GM12878 (cell line): ENCODE results near the gene SPAM1. TPM values are rescaled to one million over a fixed set of nuclear protein-coding genes. Genes with fewer than 3 reads are reported as not detected.
A peak's percentile ranks its signal among the peaks of the same experiment; 100 is the strongest.

ENCODE experiments used
- ATAC-seq: fragments of 200-7000 bp; cut with Tn5 transposase; 3 replicates; pipeline ENCODE4 v1.9.1; 2020; ENCODE audit warnings: mild to moderate bottlenecking, moderate library complexity
- BruUV-seq: library from RNA; stranded (reverse); fragments of 400-500 nt; replicated peaks from 2 replicates; lab custom pipeline; 2021; lab: Mats Ljungman, UMichigan
- CTCF ChIA-PET: fragments of 300-600 bp; sonication (Branson Sonifier 250); formaldehyde crosslinking; extraction: SDS; loops from one replicate; lab custom pipeline; 2021; ENCODE audit warnings: inconsistent platforms; lab: Yijun Ruan, JAX
- POLR2A ChIA-PET: fragments of 350-600 bp; formaldehyde crosslinking; extraction: SDS; loops from one replicate; lab custom pipeline; 2021; ENCODE audit warnings: inconsistent platforms; lab: Charles Lee
- RAD21 ChIA-PET: fragments of 300-600 bp; sonication (Branson Sonifier 250); formaldehyde crosslinking; loops from one replicate; lab custom pipeline; 2023; ENCODE audit warnings: antibody characterized with exemption; ENCODE audit not compliant: unreplicated experiment; lab: Charles Lee
- SMC1A ChIA-PET: fragments of 300-600 bp; sonication (Branson Sonifier 250); formaldehyde crosslinking; loops from one replicate; lab custom pipeline; 2023; ENCODE audit not compliant: unreplicated experiment, uncharacterized antibody; lab: Charles Lee
- DNase-seq: peaks from one replicate; pipeline ENCODE4 v3.0.0-alpha.2; 2011; ENCODE audit warnings: low read depth, low spot score
- FAIRE-seq: peaks from 3 replicates; lab custom pipeline; 2011; peaks lifted over from hg19 to GRCh38; lab: Jason Lieb, UNC
- H2AFZ ChIP-seq: 2 replicates; pipeline ENCODE4 v1.6.0; 2011; ENCODE audit warnings: low read depth, low read length, control low read depth; ENCODE audit not compliant: control insufficient read depth
- H3K27ac ChIP-seq: 2 replicates; pipeline ENCODE4 v1.5.1; 2011; ENCODE audit warnings: control low read depth; ENCODE audit not compliant: control insufficient read depth, insufficient read depth
- H3K27me3 ChIP-seq, 2 experiments: replicated peaks in 1 of 2; 2 replicates each; pipeline versions ENCODE4 v1.6.0 to v1.6.1; 2011; ENCODE audit warnings: low read length in 1 of 2; ENCODE audit not compliant: control insufficient read depth in 2 of 2, insufficient read depth in 2 of 2
- H3K36me3 ChIP-seq, 2 experiments: 2 replicates each; pipeline ENCODE4 v1.5.1; 2011; ENCODE audit warnings: low read length in 1 of 2; ENCODE audit not compliant: control insufficient read depth in 2 of 2, insufficient read depth in 2 of 2
- H3K4me1 ChIP-seq: 2 replicates; pipeline ENCODE4 v1.6.1; 2011; ENCODE audit warnings: mild to moderate bottlenecking, low read length, moderate library complexity, mixed read lengths; ENCODE audit not compliant: control insufficient read depth, insufficient read depth
- H3K4me2 ChIP-seq: 2 replicates; pipeline ENCODE4 v1.6.0; 2011; ENCODE audit warnings: control low read depth; ENCODE audit not compliant: control insufficient read depth, insufficient read depth
- H3K4me3 ChIP-seq: fragments of 200-600 bp; sonication (generic); 2 replicates; pipeline ENCODE4 v1.5.1; 2016
- H3K79me2 ChIP-seq: 2 replicates; pipeline ENCODE4 v1.6.0; 2011; ENCODE audit warnings: low read length; ENCODE audit not compliant: control insufficient read depth, insufficient read depth
- H3K9ac ChIP-seq: 2 replicates; pipeline ENCODE4 v1.8.0; 2011; ENCODE audit warnings: low read length, control low read depth, mixed read lengths; ENCODE audit not compliant: control insufficient read depth, insufficient read depth
- H3K9me3 ChIP-seq: replicated peaks from 3 replicates; pipeline ENCODE4 v1.5.1; 2011; ENCODE audit warnings: mild to moderate bottlenecking, low read length; ENCODE audit not compliant: control insufficient read depth, insufficient read depth
- H4K20me1 ChIP-seq: 2 replicates; pipeline ENCODE4 v1.6.0; 2011; ENCODE audit not compliant: control insufficient read depth, insufficient read depth
- ASH2L ChIP-seq: fragments of 300-600, 200-600 bp; sonication (generic); IDR thresholded peaks from 2 replicates; pipeline ENCODE4 v1.6.1; 2017; ENCODE audit warnings: low read depth, mild to moderate bottlenecking, borderline replicate concordance
- HDGF ChIP-seq: fragments of 450-650 bp; IDR thresholded peaks from 2 replicates; pipeline ENCODE4 v1.6.1; 2016; ENCODE audit warnings: antibody characterized with exemption
- PML ChIP-seq: IDR thresholded peaks from 2 replicates; pipeline ENCODE4 v1.6.1; 2012; ENCODE audit warnings: low read length, inconsistent platforms
- POLR2A ChIP-seq: IDR thresholded peaks from 2 replicates; pipeline ENCODE4 v1.6.1; 2011; ENCODE audit warnings: low read depth, mild to moderate bottlenecking, low read length
- RAD21 ChIP-seq: IDR thresholded peaks from 2 replicates; pipeline ENCODE4 v1.6.1; 2011; ENCODE audit warnings: mild to moderate bottlenecking, low read depth, low read length, moderate library complexity; ENCODE audit not compliant: insufficient read depth
- TCF7 ChIP-seq: IDR thresholded peaks from 2 replicates; pipeline ENCODE4 v1.6.1; 2014; ENCODE audit warnings: antibody characterized with exemption, borderline replicate concordance
- WGBS: methylation state at CpG from one replicate; pipeline ENCODE4 v1.1.6; 2016; ENCODE audit warnings: low lambda C conversion rate; ENCODE audit not compliant: insufficient replicate concordance, insufficient coverage; ENCODE audit errors: missing lambda C conversion rate; 5-methylcytosine and 5-hydroxymethylcytosine counted together
- in situ Hi-C: fragments of 300-500 bp; cut with MboI; formaldehyde crosslinking; loops from 9 replicates; pipeline ENCODE4 v1.14.3; 2018; ENCODE audit warnings: mixed read lengths
- intact Hi-C: fragments of 100-400 bp; cut with micrococcal nuclease; formaldehyde crosslinking; loops from one replicate; pipeline ENCODE4 v1.14.2; 2022; ENCODE audit not compliant: unreplicated experiment
- polyA plus RNA-seq, 11 experiments: library from polyadenylated mRNA; depleted of rRNA in 4 of 11; unstranded in 6 of 11; stranded (reverse) in 5 of 11; fragments of >200 nt; fragmentation: Nextera tagmentation in 4 of 11; fragmentation: Illumina TruSeq in 1 of 11; extraction: Ambion mirVana in 4 of 11; extraction: Trizol in 1 of 11; gene quantifications; 1 replicate in 1 of 11; 2 replicates in 10 of 11; pipeline versions ENCODE4 v1.2.1 to v1.2.3, GENCODE V29; 2011 to 2016; ENCODE audit warnings: inconsistent platforms in 2 of 11, missing spikeins in 2 of 11, low read depth in 1 of 11
- total RNA-seq, 4 experiments: library from RNA; depleted of rRNA in 3 of 4; stranded (reverse); fragments of >200 nt in 3 of 4; fragmentation: Illumina TruSeq in 1 of 4; extraction: Trizol in 1 of 4; gene quantifications; 2 replicates each; pipeline versions ENCODE4 v1.2.1 to v1.2.3, GENCODE V29; 2013 to 2021
- TF ChIP-seq, protein P1 (sequence below), 3 experiments: IDR thresholded peaks in 2 of 3; conservative IDR thresholded peaks in 1 of 3; 2 replicates each; pipeline ENCODE4 v1.5.1; 2011; ENCODE audit warnings: low read depth in 3 of 3, low read length in 3 of 3, mild to moderate bottlenecking in 3 of 3, control low read depth in 2 of 3, moderate library complexity in 2 of 3, inconsistent platforms in 1 of 3, mixed read lengths in 1 of 3; ENCODE audit not compliant: control insufficient read depth in 2 of 3, insufficient read depth in 1 of 3; ENCODE audit errors: extremely low read depth in 1 of 3
- TF ChIP-seq, protein P2 (sequence below): IDR thresholded peaks from 2 replicates; pipeline ENCODE4 v1.6.1; 2012; ENCODE audit warnings: mild to moderate bottlenecking, low read depth, low read length
- TF ChIP-seq, protein P3 (sequence below): fragments of 450-650 bp; IDR thresholded peaks from 2 replicates; pipeline ENCODE4 v1.6.1; 2018; ENCODE audit warnings: mild to moderate bottlenecking, low read depth, moderate library complexity; ENCODE audit not compliant: partially characterized antibody

SPAM1 gene
- total and polyA plus RNA-seq, 10 of the 15 experiments (the other 5 are each of a cell fraction or from before 2014, with no cell fraction given), result not detected

DNA sequence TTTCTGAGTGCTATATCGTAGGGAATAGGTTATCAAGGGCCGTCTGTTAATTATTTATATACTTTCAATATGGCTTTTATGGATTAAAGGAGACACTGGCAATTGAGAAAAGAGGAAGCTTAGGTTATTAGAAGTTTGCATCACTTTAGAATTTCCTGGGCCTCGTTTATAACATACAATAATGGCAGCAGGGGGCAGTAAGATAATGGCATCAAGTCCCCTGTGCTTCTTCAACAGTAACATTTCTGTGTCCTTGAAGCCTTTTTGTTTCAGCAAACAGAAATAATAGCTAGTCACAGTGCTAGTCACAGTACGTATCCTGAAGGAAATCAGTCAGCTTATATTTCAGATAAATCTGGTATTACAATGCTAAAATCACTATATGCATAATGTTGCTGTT lies 41.9 kb downstream of the SPAM1 start:
- Histone ChIP-seq H3K4me3 (no peak overlapping the region), H3K79me2 (no peaks in the 10 kb centered on the region), H3K4me2 (no peak overlapping the region), H3K27ac (no peak overlapping the region), H3K9me3 (no peaks in the 10 kb centered on the region), H2AFZ (no peak overlapping the region), H3K36me3 (no peaks in the 10 kb centered on the region), H3K9ac (no peak overlapping the region), H4K20me1 (no peaks in the 10 kb centered on the region), H3K27me3 (no peaks in the 10 kb centered on the region; a peak in 1 of 4 replicates), H3K4me1 (no peaks in the 10 kb centered on the region)
- FAIRE-seq (no peak), DNase-seq (no peak), ATAC-seq (peak; percentile 40; the same call in 1 of the 3 replicates)
- in situ Hi-C loops (no loop called here), intact Hi-C loops (no loop called here)
- SMC1A ChIA-PET, result interaction anchor here (1.2 kb wide), 1 partner anchor 188 kb away, joined by 3 read pairs; no protein-coding TSS in a partner anchor
- POLR2A ChIA-PET, result no interaction called here
- CTCF ChIA-PET, result interaction anchor here (1.0 to 1.5 kb wide), 3 partner anchors 52 to 145 kb away, joined by 3 to 4 read pairs (median 3); no protein-coding TSS in a partner anchor
- RAD21 ChIA-PET, result interaction anchor here (1.1 to 1.2 kb wide), 2 partner anchors 134 to 135 kb away, joined by 3 read pairs; no protein-coding TSS in a partner anchor
- TF ChIP-seq ASH2L (no peak), RAD21 (peak; percentile 23; the same call in 1 of the 2 replicates)
- TF ChIP-seq, protein P1, sequence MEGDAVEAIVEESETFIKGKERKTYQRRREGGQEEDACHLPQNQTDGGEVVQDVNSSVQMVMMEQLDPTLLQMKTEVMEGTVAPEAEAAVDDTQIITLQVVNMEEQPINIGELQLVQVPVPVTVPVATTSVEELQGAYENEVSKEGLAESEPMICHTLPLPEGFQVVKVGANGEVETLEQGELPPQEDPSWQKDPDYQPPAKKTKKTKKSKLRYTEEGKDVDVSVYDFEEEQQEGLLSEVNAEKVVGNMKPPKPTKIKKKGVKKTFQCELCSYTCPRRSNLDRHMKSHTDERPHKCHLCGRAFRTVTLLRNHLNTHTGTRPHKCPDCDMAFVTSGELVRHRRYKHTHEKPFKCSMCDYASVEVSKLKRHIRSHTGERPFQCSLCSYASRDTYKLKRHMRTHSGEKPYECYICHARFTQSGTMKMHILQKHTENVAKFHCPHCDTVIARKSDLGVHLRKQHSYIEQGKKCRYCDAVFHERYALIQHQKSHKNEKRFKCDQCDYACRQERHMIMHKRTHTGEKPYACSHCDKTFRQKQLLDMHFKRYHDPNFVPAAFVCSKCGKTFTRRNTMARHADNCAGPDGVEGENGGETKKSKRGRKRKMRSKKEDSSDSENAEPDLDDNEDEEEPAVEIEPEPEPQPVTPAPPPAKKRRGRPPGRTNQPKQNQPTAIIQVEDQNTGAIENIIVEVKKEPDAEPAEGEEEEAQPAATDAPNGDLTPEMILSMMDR (IDR thresholded peaks at IDR 0.05 in 2 of 3, conservative IDR thresholded peaks at IDR 0.05 in 1 of 3; ENCODE audit: control insufficient read depth in 2 of 3, extremely low read depth in 1 of 3, insufficient read depth in 1 of 3, low read depth in 3 of 3, low read length in 3 of 3), result peak in 1 of 3 experiments; percentile 5; a peak in 1 of 6 replicates
- 18% methylated on average over 4 of the region's 4 CpGs for WGBS
- no TSS peak for BruUV-seq

DNA sequence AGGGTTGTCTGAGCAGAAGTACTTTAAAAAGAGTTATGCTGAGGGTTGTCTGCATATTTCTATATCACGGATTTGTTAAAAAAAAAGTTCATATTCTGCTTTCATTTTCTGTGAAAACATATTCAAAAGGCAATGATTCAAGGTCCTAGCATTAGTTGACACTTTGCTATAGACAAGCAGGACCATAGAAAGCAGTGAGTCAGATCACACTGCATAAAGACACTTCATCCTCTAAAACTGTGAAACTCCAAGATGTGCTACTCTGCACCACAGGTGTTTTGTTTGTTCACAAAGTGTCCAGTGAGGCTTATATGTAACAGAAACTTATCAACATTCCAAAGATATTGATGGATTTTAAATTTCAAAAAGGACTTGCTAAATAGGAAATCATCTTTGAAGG lies 47.0 kb downstream of the SPAM1 start:
- Histone ChIP-seq H3K36me3 (no peaks in the 10 kb centered on the region), H3K9ac (no peak overlapping the region), H3K79me2 (no peaks in the 10 kb centered on the region), H2AFZ (no peak overlapping the region), H3K27me3 (no peaks in the 10 kb centered on the region), H3K4me3 (no peak overlapping the region), H3K9me3 (no peaks in the 10 kb centered on the region), H3K27ac (no peak overlapping the region), H3K4me1 (no peaks in the 10 kb centered on the region; the same call in 1 of the 2 replicates), H3K4me2 (no peak overlapping the region), H4K20me1 (no peaks in the 10 kb centered on the region)
- in situ Hi-C loops, result no loop called here
- 0% methylated on average over 1 of the region's 1 CpG for WGBS
- peak; percentile 39; the same call in 2 of the 3 replicates for ATAC-seq
- ChIA-PET RAD21 (no interaction called here), SMC1A (no interaction called here), CTCF (no interaction called here), POLR2A (no interaction called here)
- FAIRE-seq, result no peak
- no peak for DNase-seq
- no TSS peak for BruUV-seq
- intact Hi-C loops, result no loop called here
- no peak for TF ChIP-seq PML
- TF ChIP-seq, protein P2, sequence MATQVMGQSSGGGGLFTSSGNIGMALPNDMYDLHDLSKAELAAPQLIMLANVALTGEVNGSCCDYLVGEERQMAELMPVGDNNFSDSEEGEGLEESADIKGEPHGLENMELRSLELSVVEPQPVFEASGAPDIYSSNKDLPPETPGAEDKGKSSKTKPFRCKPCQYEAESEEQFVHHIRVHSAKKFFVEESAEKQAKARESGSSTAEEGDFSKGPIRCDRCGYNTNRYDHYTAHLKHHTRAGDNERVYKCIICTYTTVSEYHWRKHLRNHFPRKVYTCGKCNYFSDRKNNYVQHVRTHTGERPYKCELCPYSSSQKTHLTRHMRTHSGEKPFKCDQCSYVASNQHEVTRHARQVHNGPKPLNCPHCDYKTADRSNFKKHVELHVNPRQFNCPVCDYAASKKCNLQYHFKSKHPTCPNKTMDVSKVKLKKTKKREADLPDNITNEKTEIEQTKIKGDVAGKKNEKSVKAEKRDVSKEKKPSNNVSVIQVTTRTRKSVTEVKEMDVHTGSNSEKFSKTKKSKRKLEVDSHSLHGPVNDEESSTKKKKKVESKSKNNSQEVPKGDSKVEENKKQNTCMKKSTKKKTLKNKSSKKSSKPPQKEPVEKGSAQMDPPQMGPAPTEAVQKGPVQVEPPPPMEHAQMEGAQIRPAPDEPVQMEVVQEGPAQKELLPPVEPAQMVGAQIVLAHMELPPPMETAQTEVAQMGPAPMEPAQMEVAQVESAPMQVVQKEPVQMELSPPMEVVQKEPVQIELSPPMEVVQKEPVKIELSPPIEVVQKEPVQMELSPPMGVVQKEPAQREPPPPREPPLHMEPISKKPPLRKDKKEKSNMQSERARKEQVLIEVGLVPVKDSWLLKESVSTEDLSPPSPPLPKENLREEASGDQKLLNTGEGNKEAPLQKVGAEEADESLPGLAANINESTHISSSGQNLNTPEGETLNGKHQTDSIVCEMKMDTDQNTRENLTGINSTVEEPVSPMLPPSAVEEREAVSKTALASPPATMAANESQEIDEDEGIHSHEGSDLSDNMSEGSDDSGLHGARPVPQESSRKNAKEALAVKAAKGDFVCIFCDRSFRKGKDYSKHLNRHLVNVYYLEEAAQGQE, result no peak
- no peak for TF ChIP-seq POLR2A
- TF ChIP-seq, protein P3, sequence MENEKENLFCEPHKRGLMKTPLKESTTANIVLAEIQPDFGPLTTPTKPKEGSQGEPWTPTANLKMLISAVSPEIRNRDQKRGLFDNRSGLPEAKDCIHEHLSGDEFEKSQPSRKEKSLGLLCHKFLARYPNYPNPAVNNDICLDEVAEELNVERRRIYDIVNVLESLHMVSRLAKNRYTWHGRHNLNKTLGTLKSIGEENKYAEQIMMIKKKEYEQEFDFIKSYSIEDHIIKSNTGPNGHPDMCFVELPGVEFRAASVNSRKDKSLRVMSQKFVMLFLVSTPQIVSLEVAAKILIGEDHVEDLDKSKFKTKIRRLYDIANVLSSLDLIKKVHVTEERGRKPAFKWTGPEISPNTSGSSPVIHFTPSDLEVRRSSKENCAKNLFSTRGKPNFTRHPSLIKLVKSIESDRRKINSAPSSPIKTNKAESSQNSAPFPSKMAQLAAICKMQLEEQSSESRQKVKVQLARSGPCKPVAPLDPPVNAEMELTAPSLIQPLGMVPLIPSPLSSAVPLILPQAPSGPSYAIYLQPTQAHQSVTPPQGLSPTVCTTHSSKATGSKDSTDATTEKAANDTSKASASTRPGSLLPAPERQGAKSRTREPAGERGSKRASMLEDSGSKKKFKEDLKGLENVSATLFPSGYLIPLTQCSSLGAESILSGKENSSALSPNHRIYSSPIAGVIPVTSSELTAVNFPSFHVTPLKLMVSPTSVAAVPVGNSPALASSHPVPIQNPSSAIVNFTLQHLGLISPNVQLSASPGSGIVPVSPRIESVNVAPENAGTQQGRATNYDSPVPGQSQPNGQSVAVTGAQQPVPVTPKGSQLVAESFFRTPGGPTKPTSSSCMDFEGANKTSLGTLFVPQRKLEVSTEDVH, result no peak
- TF ChIP-seq TCF7, result no peak
- no peak for TF ChIP-seq HDGF
